UCSD-AML1 (cell line): ENCODE measurements around the gene GTSE1.
A peak's percentile ranks its signal among the peaks of the same experiment; 100 is the strongest.

Source experiments
- DNase-seq: peaks from one replicate; lab custom pipeline; 2025; ENCODE audit not compliant: unreplicated experiment; lab: John Stamatoyannopoulos, UW

Gene GTSE1

GRCh38 chr22:46274381-46274780, 22.3 kb upstream of the GTSE1 start:
- DNase-seq, result no peak

DNA sequence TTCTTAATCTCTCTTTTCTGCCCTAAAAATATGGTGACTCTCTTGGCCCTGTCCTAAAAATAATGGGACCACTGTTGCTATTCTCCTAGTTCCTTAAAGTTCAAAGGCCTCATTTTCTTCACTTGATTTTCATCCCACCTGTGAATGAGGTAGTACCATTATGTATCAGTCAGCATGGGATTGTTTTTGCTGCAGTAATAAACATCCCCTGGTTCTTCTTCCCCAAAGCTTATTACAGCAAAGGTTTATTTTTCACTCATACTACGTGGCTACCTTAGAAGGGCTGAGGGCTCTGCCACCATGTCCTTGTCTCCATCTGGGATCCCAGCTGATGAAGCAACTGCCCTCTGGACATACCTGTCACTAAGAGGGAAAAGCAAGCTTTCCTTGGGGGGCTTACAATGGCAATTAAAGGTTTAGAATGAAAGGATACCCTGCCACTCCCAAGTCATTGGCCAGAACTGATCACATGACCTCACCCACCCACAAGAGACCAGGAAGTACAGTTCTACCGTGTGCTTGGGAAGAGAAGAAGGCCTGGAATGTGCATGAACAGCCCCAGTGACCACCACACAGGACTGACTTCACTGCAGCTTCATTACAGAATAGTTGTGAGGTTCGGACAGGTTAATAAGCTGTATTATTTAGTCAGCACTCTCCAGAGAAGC, 21.1 kb upstream of the GTSE1 start:
- DNase-seq, result no peak

- DNase-seq, result no peak
Measured at GRCh38 chr22:46276563-46276962, 20.1 kb upstream of the GTSE1 start.

GRCh38 chr22:46278656-46279645, 17.7 kb upstream of the GTSE1 start:
- no peak for DNase-seq

DNA sequence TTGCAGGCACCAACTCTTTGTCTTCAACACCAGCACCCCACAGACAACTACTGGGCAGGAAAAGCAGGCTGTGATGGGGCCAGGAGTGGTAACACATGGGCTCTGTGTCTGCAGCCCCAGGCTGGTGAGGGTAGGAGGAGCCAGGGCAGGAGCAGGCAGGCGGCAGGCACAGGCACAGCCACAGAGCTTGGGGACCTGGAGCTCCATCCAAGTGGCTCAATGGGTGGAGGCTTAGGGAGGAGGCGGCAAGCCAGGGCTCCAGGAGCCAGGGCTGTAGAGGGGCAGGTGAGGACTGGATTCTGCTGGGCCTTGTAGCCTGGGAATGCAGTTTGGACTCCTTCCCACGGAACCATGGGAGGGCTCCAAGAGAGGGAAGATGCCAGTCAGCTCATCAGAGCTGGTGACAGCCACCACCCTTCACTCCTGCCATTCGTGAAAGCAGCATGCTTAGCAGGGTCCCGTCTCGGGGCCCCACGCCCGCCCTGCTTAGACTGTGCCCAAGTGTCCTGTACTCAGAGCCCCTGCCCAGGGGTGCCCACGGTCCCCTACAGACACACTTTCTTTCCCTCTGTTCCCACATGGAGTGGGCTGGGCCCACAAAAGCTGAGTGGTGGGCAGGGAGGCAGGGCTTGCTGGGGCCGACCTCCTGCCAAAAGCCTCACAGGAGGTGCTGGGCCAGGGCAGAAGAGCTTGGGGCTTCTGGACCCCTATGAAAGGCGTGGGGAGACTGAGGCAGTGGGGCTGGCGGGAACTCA, 16.4 kb upstream of the GTSE1 start:
- DNase-seq, result no peak

DNA sequence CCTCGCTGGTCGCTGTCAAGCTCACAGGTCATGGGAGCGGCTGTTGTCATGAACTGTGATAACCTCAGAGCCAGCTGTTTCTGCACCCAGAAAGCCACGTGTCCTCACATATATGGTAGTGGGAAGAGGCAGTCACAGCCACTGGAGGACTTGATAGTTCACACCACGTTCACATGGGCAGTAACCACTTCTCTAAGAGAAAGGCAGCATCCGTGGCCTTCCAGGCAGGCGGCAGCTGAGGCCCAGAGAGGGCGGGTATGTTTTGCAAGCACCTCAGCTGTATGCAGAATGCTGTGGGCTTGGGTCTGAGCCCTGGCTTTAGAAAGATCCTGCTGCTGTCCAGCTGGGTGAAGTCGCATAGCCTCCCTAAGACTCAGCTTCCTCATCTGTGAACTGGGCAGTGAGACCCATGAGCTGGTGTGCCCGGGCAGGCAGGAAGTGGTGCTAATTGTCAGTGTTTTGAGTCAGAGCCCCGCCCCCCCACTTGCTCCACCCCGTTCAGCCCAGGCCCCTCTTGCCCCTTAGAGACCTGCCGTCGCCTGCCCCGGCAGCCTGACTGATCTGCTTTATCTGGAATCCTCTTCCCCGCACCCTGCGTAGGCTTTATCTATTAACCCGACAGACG, 15.6 kb upstream of the GTSE1 start:
- no peak for DNase-seq

DNA sequence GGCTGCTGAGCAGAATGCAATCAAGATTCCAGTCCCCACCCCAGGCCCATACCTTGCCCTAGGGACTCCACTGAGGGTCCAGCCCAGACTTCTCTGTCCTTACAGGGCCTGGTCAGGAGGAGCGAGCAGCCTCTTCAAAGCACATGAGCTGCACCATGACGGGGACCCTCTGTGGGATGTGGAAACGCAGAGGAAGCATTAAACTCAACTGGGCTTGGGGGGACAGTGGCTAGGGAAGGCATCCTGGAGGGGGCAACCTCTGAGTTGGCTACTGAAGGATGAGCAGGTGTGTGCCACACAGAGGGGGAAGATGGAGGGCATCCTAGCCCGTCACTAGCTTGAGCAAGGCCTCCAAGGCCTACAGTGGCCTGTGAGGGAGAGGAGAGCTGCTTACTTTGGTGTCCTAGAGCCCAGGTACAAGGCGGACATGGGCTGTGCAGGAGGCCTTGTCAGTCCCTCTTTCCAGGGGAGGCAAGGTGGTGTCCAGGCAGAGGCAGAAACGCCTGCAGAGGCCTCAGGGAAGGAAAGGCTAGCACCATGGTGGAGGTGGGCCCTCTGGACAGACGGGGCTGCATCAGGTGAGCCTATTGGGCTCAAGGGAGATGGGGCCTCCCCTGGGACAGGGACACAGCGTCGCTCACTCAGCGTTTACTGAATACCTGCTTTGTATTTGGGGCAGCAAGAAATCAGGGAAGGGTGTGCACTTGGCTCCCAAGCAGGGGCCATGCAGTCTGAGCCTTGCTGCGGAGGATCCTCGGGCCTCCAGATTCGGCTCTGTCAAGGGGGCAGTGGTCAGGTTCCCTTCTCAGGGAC, 14.6 kb upstream of the GTSE1 start:
- DNase-seq, result no peak

DNA sequence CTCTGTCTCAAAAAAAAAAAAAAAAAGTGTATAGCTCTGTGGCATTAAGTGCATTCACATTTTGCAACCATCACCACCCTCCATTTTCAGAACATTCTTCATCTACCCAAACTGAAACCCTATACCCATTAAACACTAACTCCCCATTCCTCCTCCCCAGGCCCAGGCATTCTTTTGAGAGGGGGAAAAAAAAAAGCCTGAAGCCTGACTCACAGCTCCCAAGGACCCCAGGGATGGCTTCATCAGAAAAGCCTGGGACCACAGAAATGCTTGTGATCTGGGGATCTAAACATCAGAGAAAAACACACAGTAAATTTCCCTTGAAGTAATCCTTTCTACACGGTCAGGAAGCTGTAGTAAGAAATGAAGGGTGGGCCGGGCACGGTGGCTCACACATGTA, 10.7 kb upstream of the GTSE1 start:
- DNase-seq, result no peak

DNA sequence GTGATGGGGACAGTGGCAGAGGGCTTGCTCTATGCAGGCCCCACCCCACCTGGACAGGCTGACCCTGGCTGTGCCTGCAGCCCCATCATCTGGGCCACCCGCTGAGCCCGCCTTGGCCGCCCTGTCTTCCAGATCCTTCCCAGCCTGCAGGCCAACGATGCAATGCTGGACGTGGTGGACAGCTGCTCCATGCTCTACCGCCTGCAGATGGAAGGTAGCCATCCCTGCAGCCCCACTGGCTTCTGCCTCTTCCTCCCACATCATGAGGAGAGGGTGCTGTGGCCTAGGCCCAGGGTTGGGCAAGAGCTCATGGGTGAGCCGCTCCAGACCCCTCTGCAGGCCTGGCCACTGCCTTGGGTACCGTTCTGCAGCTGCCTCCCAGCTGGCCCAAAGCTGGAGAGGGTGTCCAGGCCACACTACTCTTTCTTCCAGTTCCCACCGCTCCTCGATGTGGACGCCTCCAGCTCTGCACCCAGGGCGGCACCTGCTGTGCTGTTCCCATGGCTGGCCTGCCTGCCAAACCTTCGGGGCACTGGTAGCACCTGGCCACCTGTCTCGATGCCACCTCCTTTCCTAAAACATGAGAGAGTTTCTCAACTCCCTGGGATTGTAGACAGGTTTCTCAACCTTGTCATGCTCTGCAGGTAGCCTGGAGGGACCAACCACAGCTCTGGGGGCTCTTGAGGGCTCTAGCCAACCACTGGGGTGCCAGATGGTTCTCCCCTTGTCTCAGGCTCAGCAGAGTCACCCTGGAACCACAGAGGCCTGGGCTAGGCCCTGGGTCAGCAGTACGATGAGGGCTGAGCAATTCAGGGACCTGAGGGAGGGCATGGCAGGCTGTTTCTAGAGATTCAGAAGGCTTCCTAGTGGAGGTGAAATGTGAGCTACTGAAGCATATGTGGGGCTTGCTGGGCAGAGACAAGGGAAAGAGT, 9.5 kb upstream of the GTSE1 start:
- DNase-seq, result no peak

DNA sequence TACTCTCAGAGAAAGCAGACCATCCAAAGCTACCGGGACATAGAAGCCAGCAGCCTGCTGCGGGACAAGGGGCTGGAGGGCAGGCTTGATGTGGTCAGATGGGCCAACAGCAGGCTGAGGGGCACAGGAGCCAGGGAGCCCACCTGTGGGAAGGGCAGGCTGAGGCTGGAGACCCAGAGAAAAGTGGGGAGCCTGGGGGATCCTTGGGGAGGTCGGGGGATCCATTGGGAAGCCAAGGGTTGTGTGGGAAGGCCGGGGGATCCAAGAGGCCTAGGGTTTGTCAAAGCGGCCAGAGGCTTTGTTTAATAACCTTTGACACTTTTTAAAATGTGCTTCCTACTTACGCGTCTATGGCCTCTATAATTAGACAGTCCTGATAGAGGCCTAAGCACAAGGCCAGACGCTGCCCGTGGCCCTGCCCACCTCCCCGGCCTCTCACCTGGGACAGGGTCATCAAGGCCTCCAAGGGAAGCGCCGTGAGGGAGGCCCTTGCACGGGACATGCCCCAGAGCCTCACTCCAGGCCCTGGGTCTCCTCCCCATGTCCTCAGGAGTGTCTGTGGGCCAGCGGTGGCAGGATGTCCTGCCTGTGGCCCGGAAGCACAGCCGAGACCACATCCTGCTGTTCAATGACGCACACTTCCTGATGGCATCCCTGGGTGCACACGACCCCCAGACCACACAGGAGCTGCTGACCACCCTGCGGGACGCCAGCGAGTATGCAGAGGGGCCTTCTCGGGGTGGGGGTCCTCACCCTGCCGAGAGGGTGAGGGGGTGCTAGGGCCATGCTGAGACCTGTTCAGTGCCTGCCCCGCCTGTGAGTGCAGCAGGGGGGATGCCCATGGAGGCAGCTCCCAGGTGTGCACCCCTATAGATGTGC, 8.6 kb upstream of the GTSE1 start:
- peak; percentile 89 for DNase-seq

DNA sequence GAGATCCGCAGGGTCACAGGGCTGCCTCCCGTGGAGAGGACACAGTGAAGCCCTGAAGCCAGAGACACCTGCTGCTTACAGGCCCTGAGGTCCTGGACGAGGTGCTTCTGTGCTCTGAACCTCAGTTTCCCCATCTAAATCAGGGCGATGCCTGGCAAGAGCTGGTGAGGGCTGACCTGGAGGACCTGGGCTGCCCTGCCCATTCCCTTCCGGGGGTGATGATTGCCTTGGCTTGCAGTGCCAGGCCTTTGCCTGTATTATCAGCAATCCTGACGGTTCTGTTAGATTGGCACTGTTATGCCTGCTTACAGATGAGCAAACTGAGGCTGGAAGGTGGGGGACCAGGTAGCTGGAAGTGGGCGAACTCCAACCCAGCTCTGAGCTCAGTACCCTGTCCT, 7.8 kb upstream of the GTSE1 start:
- DNase-seq, result no peak

- no peak for DNase-seq
Measured at GRCh38 chr22:46289244-46289891, 7.3 kb upstream of the GTSE1 start.

DNA sequence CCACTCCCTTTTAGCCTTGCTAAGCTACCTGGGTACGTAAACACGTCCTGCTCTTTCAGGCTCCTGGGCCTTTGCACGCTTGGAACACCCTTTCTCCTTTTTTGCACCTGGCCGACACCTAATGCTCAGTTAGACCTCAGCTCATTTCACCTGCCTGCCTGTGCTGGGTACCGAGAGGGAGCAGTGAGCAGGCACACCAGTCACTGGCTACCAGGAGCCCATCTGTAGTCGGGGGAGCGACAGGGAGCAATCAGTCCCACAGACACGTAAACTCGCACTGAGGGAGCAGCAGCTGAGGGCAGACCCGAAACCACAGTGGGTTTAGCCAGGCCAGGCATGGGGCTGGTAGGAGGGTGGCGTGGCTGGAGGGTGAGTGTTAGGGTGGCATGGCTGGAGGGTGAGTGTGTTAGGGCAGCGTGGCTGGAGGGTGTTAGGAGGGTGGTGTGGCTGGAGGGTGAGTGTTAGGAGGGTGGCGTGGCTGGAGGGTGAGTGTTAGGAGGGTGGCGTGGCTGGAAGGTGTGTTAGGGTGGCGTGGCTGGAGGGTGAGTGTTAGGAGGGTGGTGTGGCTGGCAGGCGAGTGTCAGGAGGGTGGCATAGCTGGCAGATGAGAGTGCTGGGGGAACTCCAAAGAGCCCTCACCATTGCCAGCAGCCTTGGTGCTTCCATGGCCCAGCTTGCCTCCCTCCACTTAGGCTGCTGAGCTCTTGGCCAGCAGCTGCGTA, 6.4 kb upstream of the GTSE1 start:
- no peak for DNase-seq

DNA sequence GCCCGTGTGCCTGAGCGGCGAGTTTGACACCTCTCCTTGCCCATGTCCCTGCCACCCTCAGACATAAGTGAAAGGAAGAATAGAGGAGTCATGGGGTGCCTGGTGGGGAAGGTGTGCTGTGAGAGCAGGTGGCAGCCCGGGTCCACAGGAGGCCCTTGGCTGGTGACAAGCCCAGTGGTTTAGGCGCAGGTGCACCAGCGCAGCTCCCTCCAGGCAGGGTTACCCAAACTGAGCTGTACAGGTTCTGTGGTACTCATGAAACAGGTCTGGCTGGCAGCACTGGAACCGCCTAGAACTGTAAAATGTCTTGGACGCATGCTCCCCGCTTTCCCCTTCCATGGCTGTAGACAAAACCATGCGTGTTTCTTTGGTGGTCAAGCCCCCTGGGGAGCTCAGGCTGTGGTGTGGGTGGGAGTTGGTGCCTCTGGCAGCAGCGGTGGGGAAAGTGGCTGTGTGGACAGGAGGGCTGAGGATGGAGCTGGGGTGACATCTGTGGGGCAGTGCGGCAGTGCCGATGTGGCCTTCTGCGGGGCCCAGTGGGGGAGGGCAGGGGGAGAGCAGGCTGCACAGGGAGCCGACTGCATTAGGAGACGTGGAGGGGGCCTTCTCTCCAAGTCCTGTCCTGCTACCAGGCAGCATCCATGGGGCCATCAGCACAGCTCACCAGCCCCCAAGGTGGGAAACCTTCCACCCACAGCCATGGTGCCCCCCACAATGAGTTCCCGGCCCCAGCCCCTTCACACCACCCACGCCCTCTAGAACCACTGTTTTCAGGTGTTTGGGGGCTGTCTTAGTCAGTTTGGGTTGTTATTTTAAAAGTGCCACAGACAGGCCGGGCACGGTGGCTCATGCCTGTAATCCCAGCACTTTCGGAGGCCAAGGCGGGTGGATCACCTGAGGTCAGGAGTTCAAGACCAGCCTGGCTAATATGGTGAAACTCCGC, 5.6 kb upstream of the GTSE1 start:
- no peak for DNase-seq

- no peak for DNase-seq
Measured at GRCh38 chr22:46292173-46292572, 4.5 kb upstream of the GTSE1 start.

DNA sequence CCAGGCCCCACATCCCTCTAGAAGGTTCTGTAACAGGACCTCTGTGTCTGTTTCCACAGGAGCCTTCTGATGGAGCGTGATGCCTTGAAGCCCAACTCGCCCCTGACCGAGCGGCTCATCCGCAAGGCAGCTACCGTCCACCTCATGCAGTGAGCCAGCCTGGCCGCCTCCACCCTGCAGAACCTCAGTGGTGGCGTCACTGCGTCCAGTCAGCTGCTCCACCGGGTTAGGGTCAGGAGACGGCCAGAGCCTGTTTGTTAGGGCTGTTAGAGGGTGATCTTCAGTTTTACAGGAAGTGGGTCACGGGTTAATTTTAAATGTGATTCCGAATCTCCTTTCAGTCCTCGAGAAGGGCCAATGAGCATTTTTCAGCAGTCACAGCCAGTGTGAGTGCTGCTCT, 3.9 kb upstream of the GTSE1 start:
- no peak for DNase-seq
